WI38 (cell line): Measurements from ENCODE around the gene PITX1.
A peak's percentile ranks its signal among the peaks of the same experiment; 100 is the strongest.

Experiments
- H3K4me3 ChIP-seq: 2 replicates; pipeline ENCODE4 v1.5.1; 2011; ENCODE audit warnings: low read depth, mild to moderate bottlenecking, control low read depth, low read length
- TF ChIP-seq, protein P1 (sequence below): IDR thresholded peaks from 2 replicates; pipeline ENCODE4 v1.5.1; 2012; ENCODE audit warnings: low read depth, mild to moderate bottlenecking, control low read depth, low read length

The PITX1 gene

GRCh38 chr5:135031813-135032694, 2.0 kb downstream of the PITX1 start:
- TF ChIP-seq, protein P1, sequence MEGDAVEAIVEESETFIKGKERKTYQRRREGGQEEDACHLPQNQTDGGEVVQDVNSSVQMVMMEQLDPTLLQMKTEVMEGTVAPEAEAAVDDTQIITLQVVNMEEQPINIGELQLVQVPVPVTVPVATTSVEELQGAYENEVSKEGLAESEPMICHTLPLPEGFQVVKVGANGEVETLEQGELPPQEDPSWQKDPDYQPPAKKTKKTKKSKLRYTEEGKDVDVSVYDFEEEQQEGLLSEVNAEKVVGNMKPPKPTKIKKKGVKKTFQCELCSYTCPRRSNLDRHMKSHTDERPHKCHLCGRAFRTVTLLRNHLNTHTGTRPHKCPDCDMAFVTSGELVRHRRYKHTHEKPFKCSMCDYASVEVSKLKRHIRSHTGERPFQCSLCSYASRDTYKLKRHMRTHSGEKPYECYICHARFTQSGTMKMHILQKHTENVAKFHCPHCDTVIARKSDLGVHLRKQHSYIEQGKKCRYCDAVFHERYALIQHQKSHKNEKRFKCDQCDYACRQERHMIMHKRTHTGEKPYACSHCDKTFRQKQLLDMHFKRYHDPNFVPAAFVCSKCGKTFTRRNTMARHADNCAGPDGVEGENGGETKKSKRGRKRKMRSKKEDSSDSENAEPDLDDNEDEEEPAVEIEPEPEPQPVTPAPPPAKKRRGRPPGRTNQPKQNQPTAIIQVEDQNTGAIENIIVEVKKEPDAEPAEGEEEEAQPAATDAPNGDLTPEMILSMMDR, result no peak
- H3K4me3 ChIP-seq, result peak overlapping the region; percentile 93

GRCh38 chr5:135030956-135031812, 2.8 kb downstream of the PITX1 start:
- peak overlapping the region; percentile 93 for H3K4me3 ChIP-seq
- TF ChIP-seq, protein P1, result no peak

- no peak overlapping the region for H3K4me3 ChIP-seq
- TF ChIP-seq, protein P1, result no peak
Observed at GRCh38 chr5:135030123-135030955, 3.7 kb downstream of the PITX1 start.

- TF ChIP-seq, protein P1, result no peak
- no peak overlapping the region for H3K4me3 ChIP-seq
Observed at GRCh38 chr5:135029477-135030122, 4.4 kb downstream of the PITX1 start.

- TF ChIP-seq, protein P1, result no peak
- no peak overlapping the region for H3K4me3 ChIP-seq
Observed at GRCh38 chr5:135028791-135029476, 5.1 kb downstream of the PITX1 start.
